ENCODE measurements around the gene FIBCD1. TPM values are rescaled to one million over a fixed set of nuclear protein-coding genes. Genes with fewer than 3 reads are reported as not detected.

Gene FIBCD1
- total RNA-seq, 1 donor, result 0.27 TPM

GRCh38 chr9:130918101-130918825 is 20.8 kb downstream of the FIBCD1 start:
- DNase-seq (ENCODE audit: low read depth), result no peak
- no peak overlapping the region for H3K4me3 ChIP-seq (ENCODE audit: low read depth, low read length)
- TF ChIP-seq, protein P1, sequence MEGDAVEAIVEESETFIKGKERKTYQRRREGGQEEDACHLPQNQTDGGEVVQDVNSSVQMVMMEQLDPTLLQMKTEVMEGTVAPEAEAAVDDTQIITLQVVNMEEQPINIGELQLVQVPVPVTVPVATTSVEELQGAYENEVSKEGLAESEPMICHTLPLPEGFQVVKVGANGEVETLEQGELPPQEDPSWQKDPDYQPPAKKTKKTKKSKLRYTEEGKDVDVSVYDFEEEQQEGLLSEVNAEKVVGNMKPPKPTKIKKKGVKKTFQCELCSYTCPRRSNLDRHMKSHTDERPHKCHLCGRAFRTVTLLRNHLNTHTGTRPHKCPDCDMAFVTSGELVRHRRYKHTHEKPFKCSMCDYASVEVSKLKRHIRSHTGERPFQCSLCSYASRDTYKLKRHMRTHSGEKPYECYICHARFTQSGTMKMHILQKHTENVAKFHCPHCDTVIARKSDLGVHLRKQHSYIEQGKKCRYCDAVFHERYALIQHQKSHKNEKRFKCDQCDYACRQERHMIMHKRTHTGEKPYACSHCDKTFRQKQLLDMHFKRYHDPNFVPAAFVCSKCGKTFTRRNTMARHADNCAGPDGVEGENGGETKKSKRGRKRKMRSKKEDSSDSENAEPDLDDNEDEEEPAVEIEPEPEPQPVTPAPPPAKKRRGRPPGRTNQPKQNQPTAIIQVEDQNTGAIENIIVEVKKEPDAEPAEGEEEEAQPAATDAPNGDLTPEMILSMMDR (IDR thresholded peaks at IDR 0.05; ENCODE audit: insufficient read depth, low read length), result no peak

GRCh38 chr9:130917168-130917960 is 21.7 kb downstream of the FIBCD1 start:
- no peak overlapping the region for H3K4me3 ChIP-seq (ENCODE audit: low read depth, low read length)
- TF ChIP-seq, protein P1 (IDR thresholded peaks at IDR 0.05; ENCODE audit: insufficient read depth, low read length), result no peak
- DNase-seq (ENCODE audit: low read depth), result no peak

DNA sequence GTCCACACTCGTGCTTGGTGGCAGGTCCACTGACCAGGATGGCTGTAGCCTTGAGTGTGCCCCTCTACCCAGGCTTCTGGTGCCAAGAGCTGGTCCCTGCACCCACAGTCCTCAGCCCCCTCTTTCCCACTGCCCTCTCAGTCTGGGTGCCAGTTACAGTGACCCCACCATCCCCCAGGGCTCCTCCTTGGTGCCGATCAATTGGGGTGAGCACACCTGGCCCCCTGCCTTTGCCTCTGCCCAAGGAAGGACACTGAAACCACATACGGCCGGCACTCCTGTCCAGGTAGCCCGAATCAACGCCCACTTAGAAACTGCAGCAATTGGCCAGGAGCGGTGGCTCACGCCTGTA is 24.0 kb downstream of the FIBCD1 start:
- TF ChIP-seq, protein P1 (IDR thresholded peaks at IDR 0.05; ENCODE audit: insufficient read depth, low read length), result no peak
- H3K4me3 ChIP-seq (ENCODE audit: low read depth, low read length), result no peak overlapping the region
- DNase-seq (ENCODE audit: low read depth), result no peak

GRCh38 chr9:130914417-130915095 is 24.5 kb downstream of the FIBCD1 start:
- DNase-seq (ENCODE audit: low read depth), result no peak
- TF ChIP-seq, protein P1 (IDR thresholded peaks at IDR 0.05; ENCODE audit: insufficient read depth, low read length), result no peak
- H3K4me3 ChIP-seq (ENCODE audit: low read depth, low read length), result no peak overlapping the region

GRCh38 chr9:130913599-130914416 is 25.2 kb downstream of the FIBCD1 start:
- TF ChIP-seq, protein P1 (IDR thresholded peaks at IDR 0.05; ENCODE audit: insufficient read depth, low read length), result no peak
- no peak overlapping the region for H3K4me3 ChIP-seq (ENCODE audit: low read depth, low read length)
- DNase-seq (ENCODE audit: low read depth), result no peak

GRCh38 chr9:130912932-130913598 is 26.0 kb downstream of the FIBCD1 start:
- no peak overlapping the region for H3K4me3 ChIP-seq (ENCODE audit: low read depth, low read length)

More at GRCh38 chr9:130912932-130913598, 26.0 kb downstream of the FIBCD1 start:
- TF ChIP-seq, protein P1 (IDR thresholded peaks at IDR 0.05; ENCODE audit: insufficient read depth, low read length), result no peak
- peak; percentile 64 for DNase-seq (ENCODE audit: low read depth)
